HL-60/S4 (cell line): ENCODE results near the gene PDE6D.

ENCODE experiments used
- in situ Hi-C: fragments of 300-500 bp; cut with MboI; formaldehyde crosslinking; loops from 2 replicates; pipeline ENCODE4 v1.14.3; 2022; ENCODE audit warnings: low sequenced_read_pairs

The PDE6D gene

GRCh38 chr2:231685349-231686191, 95.5 kb downstream of the PDE6D start:
- in situ Hi-C loops: no loop called here

- in situ Hi-C loops: no loop called here
These were observed 96.5 kb downstream of the PDE6D start for GRCh38 chr2:231684314-231685223.

GRCh38 chr2:231683292-231684235, 97.5 kb downstream of the PDE6D start:
- in situ Hi-C loops: no loop called here

GRCh38 chr2:231682603-231683291, 98.3 kb downstream of the PDE6D start:
- in situ Hi-C loops: no loop called here
